Measurements from ENCODE around the gene SNORC. TPM values are rescaled to one million over a fixed set of nuclear protein-coding genes. Genes with fewer than 3 reads are reported as not detected.

SNORC gene
- total and polyA plus RNA-seq, 4 donors, result 2.4 to 12.3 (median 6.6) TPM

GRCh38 chr2:232920760-232921159 is 50.7 kb downstream of the SNORC start:
- Histone ChIP-seq H3K9me3 (ENCODE audit: control insufficient read depth in 4 of 4, low read length in 3 of 4) (peaks cover 0 to 1% (median 0%) of the 10 kb centered on the region in 4 donors), H3K36me3 (ENCODE audit: control insufficient read depth in 4 of 4, insufficient read depth in 3 of 4, low read depth in 1 of 4, low read length in 3 of 4) (peaks cover 8 to 48% (median 13%) of the 10 kb centered on the region in 4 donors), H3K27ac (ENCODE audit: low read depth in 1 of 2, low read length in 2 of 2) (no peak overlapping the region), H3K4me1 (ENCODE audit: control insufficient read depth in 4 of 4, insufficient read depth in 4 of 4, low read length in 3 of 4) (no peaks in the 10 kb centered on the region), H3K4me3 (ENCODE audit: low read depth in 1 of 3, low read length in 3 of 3) (no peak overlapping the region), H3K9ac (ENCODE audit: low read depth in 1 of 2, low read length in 2 of 2) (no peak overlapping the region), H3K27me3 (ENCODE audit: control insufficient read depth in 4 of 4, insufficient read depth in 4 of 4, low read length in 3 of 4) (no peaks in the 10 kb centered on the region)
- no peak for DNase-seq (ENCODE audit: low spot score)
- TF ChIP-seq TAF1 (conservative IDR thresholded peaks at IDR 0.05), result no peak
- no peak for TF ChIP-seq JUND (IDR thresholded peaks at IDR 0.05)
- TF ChIP-seq SP1 (IDR thresholded peaks at IDR 0.05), result no peak
- TF ChIP-seq RAD21 (IDR thresholded peaks at IDR 0.05), result no peak
- TF ChIP-seq, protein P1, sequence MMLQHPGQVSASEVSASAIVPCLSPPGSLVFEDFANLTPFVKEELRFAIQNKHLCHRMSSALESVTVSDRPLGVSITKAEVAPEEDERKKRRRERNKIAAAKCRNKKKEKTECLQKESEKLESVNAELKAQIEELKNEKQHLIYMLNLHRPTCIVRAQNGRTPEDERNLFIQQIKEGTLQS (IDR thresholded peaks at IDR 0.05), result no peak
- TF ChIP-seq NR2F2 (IDR thresholded peaks at IDR 0.05), result no peak
- TF ChIP-seq YY1 (IDR thresholded peaks at IDR 0.05), result no peak
- 85% methylated on average over 3 of the region's 3 CpGs for WGBS

DNA sequence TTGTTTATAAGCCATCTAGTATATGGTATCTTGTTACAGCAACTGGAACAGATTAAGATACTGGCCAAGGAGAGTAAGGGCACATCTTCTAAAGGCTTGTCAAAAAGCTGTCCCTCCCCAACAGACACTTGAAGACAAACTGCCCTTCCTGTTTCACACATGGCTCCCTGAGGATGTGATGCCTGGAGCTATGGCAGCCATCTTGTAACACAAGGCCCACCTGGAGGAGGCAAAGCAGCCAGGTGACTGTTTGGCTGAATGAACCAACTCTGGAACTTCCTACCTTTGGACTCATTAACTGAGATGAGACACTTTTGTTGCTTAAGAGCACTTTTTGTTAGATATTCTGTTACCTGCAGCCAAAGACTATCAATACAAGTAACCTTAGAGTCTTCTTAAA is 54.4 kb downstream of the SNORC start:
- Histone ChIP-seq H3K4me3 (ENCODE audit: low read depth in 1 of 3, low read length in 3 of 3) (no peak overlapping the region), H3K36me3 (ENCODE audit: control insufficient read depth in 4 of 4, insufficient read depth in 3 of 4, low read depth in 1 of 4, low read length in 3 of 4) (peaks cover 7 to 44% (median 9%) of the 10 kb centered on the region in 4 donors), H3K9me3 (ENCODE audit: control insufficient read depth in 4 of 4, low read length in 3 of 4) (peaks cover 0 to 1% (median 0%) of the 10 kb centered on the region in 4 donors), H3K9ac (ENCODE audit: low read depth in 1 of 2, low read length in 2 of 2) (no peak overlapping the region), H3K4me1 (ENCODE audit: control insufficient read depth in 4 of 4, insufficient read depth in 4 of 4, low read length in 3 of 4) (peaks cover 0 to 4% (median 1%) of the 10 kb centered on the region in 4 donors), H3K27me3 (ENCODE audit: control insufficient read depth in 4 of 4, insufficient read depth in 4 of 4, low read length in 3 of 4) (no peaks in the 10 kb centered on the region), H3K27ac (ENCODE audit: low read depth in 1 of 2, low read length in 2 of 2) (no peak overlapping the region)
- no peak for DNase-seq (ENCODE audit: low spot score)
- no peak for TF ChIP-seq ZBTB33 (IDR thresholded peaks at IDR 0.05)
- no peak for TF ChIP-seq JUND (IDR thresholded peaks at IDR 0.05)
- no peak for TF ChIP-seq SP1 (IDR thresholded peaks at IDR 0.05)
- TF ChIP-seq RAD21 (IDR thresholded peaks at IDR 0.05), result no peak
- no peak for TF ChIP-seq RXRA (IDR thresholded peaks at IDR 0.05)
- TF ChIP-seq, protein P1 (IDR thresholded peaks at IDR 0.05), result no peak

DNA sequence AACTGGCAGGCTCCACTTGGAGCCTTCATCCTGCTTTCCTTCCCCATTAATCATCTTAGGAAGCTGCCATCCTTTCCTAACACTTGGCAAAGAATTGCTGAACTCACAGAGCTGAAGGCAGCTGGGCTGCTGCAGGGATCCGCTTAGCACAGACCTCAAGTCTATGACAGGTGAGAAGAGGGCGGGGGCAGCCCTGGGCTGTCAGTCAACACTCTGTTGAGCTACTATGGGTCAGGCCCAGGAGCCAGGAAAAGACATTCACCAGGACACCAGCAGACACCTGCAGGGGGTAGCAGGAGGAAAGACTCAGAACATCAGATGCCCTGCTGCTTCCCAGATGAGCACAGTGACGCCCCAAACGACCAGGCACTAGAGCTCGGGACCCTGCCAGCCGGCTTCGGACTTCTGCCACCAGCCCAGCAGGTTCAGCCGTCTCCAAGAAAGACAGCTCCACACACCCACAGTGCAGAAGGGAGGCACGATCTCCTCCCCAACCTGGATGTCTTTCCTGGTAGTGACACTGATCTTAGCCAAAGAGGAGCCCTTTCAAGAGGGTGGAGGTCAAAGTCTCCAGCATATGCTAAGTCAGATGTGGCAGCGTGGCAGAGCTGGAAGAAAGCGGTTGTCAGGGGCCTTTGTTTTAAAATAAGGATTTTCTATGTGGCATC is 55.2 kb downstream of the SNORC start:
- Histone ChIP-seq H3K27me3 (ENCODE audit: control insufficient read depth in 4 of 4, insufficient read depth in 4 of 4, low read length in 3 of 4) (no peaks in the 10 kb centered on the region), H3K27ac (ENCODE audit: low read depth in 1 of 2, low read length in 2 of 2) (no peak overlapping the region), H3K9me3 (ENCODE audit: control insufficient read depth in 4 of 4, low read length in 3 of 4) (peaks cover 0 to 1% (median 0%) of the 10 kb centered on the region in 4 donors), H3K4me3 (ENCODE audit: low read depth in 1 of 3, low read length in 3 of 3) (no peak overlapping the region), H3K4me1 (ENCODE audit: control insufficient read depth in 4 of 4, insufficient read depth in 4 of 4, low read length in 3 of 4) (peaks cover 0 to 4% (median 1%) of the 10 kb centered on the region in 4 donors), H3K9ac (ENCODE audit: low read depth in 1 of 2, low read length in 2 of 2) (no peak overlapping the region), H3K36me3 (ENCODE audit: control insufficient read depth in 4 of 4, insufficient read depth in 3 of 4, low read depth in 1 of 4, low read length in 3 of 4) (peaks cover 3 to 36% (median 5%) of the 10 kb centered on the region in 4 donors)
- WGBS, result 72% methylated on average over 11 of the region's 11 CpGs
- TF ChIP-seq, protein P2, sequence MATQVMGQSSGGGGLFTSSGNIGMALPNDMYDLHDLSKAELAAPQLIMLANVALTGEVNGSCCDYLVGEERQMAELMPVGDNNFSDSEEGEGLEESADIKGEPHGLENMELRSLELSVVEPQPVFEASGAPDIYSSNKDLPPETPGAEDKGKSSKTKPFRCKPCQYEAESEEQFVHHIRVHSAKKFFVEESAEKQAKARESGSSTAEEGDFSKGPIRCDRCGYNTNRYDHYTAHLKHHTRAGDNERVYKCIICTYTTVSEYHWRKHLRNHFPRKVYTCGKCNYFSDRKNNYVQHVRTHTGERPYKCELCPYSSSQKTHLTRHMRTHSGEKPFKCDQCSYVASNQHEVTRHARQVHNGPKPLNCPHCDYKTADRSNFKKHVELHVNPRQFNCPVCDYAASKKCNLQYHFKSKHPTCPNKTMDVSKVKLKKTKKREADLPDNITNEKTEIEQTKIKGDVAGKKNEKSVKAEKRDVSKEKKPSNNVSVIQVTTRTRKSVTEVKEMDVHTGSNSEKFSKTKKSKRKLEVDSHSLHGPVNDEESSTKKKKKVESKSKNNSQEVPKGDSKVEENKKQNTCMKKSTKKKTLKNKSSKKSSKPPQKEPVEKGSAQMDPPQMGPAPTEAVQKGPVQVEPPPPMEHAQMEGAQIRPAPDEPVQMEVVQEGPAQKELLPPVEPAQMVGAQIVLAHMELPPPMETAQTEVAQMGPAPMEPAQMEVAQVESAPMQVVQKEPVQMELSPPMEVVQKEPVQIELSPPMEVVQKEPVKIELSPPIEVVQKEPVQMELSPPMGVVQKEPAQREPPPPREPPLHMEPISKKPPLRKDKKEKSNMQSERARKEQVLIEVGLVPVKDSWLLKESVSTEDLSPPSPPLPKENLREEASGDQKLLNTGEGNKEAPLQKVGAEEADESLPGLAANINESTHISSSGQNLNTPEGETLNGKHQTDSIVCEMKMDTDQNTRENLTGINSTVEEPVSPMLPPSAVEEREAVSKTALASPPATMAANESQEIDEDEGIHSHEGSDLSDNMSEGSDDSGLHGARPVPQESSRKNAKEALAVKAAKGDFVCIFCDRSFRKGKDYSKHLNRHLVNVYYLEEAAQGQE (IDR thresholded peaks at IDR 0.05), result no peak
- DNase-seq (ENCODE audit: low spot score), result no peak

Data from liver (tissue), 9 donors.